Measurements from ENCODE around the gene MMP14.

DNA sequence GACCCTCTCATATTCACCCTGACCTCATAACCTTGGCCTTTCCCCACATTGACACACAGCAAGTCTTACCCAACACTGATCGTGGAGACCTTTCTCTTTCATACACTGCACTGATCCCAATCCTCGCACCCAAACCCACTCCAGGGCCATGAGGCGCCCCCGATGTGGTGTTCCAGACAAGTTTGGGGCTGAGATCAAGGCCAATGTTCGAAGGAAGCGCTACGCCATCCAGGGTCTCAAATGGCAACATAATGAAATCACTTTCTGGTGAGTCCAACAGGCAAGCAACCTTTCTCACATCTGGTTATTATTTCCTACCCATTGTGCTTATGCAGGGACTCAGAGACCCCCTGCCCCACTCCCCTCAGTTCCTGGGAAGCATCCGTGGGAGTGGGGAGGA lies 5.4 kb downstream of the MMP14 start:
- TF ChIP-seq TRIM24 (IDR thresholded peaks at IDR 0.05) (no peak), POLR2AphosphoS5 (IDR thresholded peaks at IDR 0.05; ENCODE audit: control insufficient read depth, insufficient read depth, low read depth, low read length) (no peak), NFIC (IDR thresholded peaks at IDR 0.05) (no peak), HOMEZ (CRISPR knock-in tag; IDR thresholded peaks at IDR 0.05) (no peak), ZNF830 (CRISPR knock-in tag; IDR thresholded peaks at IDR 0.05) (no peak), PPARD (CRISPR knock-in tag; IDR thresholded peaks at IDR 0.05) (no peak), GABPB2 (CRISPR knock-in tag; conservative IDR thresholded peaks at IDR 0.05) (no peak), SNAPC5 (CRISPR knock-in tag; IDR thresholded peaks at IDR 0.05) (no peak), ZNF589 (CRISPR knock-in tag; IDR thresholded peaks at IDR 0.05; ENCODE audit: low read depth) (no peak)
- TF ChIP-seq, protein P1, sequence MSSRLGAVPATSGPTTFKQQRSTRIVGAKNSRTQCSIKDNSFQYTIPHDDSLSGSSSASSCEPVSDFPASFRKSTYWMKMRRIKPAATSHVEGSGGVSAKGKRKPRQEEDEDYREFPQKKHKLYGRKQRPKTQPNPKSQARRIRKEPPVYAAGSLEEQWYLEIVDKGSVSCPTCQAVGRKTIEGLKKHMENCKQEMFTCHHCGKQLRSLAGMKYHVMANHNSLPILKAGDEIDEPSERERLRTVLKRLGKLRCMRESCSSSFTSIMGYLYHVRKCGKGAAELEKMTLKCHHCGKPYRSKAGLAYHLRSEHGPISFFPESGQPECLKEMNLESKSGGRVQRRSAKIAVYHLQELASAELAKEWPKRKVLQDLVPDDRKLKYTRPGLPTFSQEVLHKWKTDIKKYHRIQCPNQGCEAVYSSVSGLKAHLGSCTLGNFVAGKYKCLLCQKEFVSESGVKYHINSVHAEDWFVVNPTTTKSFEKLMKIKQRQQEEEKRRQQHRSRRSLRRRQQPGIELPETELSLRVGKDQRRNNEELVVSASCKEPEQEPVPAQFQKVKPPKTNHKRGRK (tag; IDR thresholded peaks at IDR 0.05) = no peak
- TF ChIP-seq, protein P2, sequence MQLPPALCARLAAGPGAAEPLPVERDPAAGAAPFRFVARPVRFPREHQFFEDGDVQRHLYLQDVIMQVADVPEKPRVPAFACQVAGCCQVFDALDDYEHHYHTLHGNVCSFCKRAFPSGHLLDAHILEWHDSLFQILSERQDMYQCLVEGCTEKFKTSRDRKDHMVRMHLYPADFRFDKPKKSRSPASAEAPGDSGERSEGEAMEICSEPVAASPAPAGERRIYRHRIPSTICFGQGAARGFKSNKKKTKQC (CRISPR knock-in tag; IDR thresholded peaks at IDR 0.05) = no peak
- TF ChIP-seq, protein P3, sequence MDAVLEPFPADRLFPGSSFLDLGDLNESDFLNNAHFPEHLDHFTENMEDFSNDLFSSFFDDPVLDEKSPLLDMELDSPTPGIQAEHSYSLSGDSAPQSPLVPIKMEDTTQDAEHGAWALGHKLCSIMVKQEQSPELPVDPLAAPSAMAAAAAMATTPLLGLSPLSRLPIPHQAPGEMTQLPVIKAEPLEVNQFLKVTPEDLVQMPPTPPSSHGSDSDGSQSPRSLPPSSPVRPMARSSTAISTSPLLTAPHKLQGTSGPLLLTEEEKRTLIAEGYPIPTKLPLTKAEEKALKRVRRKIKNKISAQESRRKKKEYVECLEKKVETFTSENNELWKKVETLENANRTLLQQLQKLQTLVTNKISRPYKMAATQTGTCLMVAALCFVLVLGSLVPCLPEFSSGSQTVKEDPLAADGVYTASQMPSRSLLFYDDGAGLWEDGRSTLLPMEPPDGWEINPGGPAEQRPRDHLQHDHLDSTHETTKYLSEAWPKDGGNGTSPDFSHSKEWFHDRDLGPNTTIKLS (IDR thresholded peaks at IDR 0.05; ENCODE audit: borderline replicate concordance, low read depth) = no peak

Data from K562 (cell line).